HepG2 (cell line): ENCODE data around the gene PIK3CD. TPM values are rescaled to one million over a fixed set of nuclear protein-coding genes. Genes with fewer than 3 reads are reported as not detected.

ENCODE experiments used
- ATAC-seq: fragments of 200-7000 bp; cut with Tn5 transposase; 3 replicates; pipeline ENCODE4 v1.9.1; 2020; ENCODE audit warnings: mild to moderate bottlenecking, moderate library complexity
- BruUV-seq: library from RNA; stranded (reverse); fragments of 400-500 nt; replicated peaks from 2 replicates; lab custom pipeline; 2021; lab: Mats Ljungman, UMichigan
- CTCF ChIA-PET: fragments of 300-600 bp; formaldehyde crosslinking; extraction: SDS; loops from one replicate; lab custom pipeline; 2021; ENCODE audit warnings: low total read pairs, inconsistent platforms, low intra/inter-chr PET ratio; lab: Yijun Ruan, JAX
- POLR2A ChIA-PET: fragments of 350-600 bp; sonication (Branson Sonifier 250); formaldehyde crosslinking; loops from one replicate; lab custom pipeline; 2020; ENCODE audit warnings: antibody characterized with exemption, inconsistent platforms; lab: Yijun Ruan, JAX
- DNase-seq: peaks from one replicate; pipeline ENCODE4 v3.0.0-alpha.2; 2015; ENCODE audit warnings: low spot score
- FAIRE-seq: peaks from 3 replicates; lab custom pipeline; 2011; peaks lifted over from hg19 to GRCh38; lab: Jason Lieb, UNC
- H2AFZ ChIP-seq: one replicate; pipeline ENCODE4 v1.6.1; 2011; ENCODE audit warnings: low read length, inconsistent platforms
- H3K27ac ChIP-seq: fragments of 300-600 bp; 3 replicates; pipeline ENCODE4 v1.8.0; 2011; ENCODE audit warnings: mixed run types, mild to moderate bottlenecking, mixed read lengths, low read length, inconsistent platforms; ENCODE audit not compliant: insufficient read depth; ENCODE audit errors: extremely low read length
- H3K27me3 ChIP-seq, 2 experiments: fragments of 200-600 bp in 1 of 2; 2 replicates in 1 of 2; 3 replicates in 1 of 2; pipeline versions ENCODE4 v1.6.0 to v1.8.0; 2011; ENCODE audit warnings: low read length in 2 of 2, mild to moderate bottlenecking in 2 of 2, moderate library complexity in 2 of 2, inconsistent platforms in 1 of 2; ENCODE audit not compliant: insufficient read depth in 2 of 2, control insufficient read depth in 1 of 2
- H3K36me3 ChIP-seq, 2 experiments: fragments of 200-600 bp in 1 of 2; replicated peaks in 1 of 2; 2 replicates in 1 of 2; 3 replicates in 1 of 2; pipeline versions ENCODE4 v1.5.1 to v1.8.0; 2011; ENCODE audit warnings: low read length in 2 of 2, inconsistent platforms in 1 of 2; ENCODE audit not compliant: insufficient read depth in 2 of 2, control insufficient read depth in 1 of 2
- H3K4me1 ChIP-seq: 2 replicates; pipeline ENCODE4 v1.5.1; 2012; ENCODE audit warnings: low read length, inconsistent platforms; ENCODE audit not compliant: insufficient read depth
- H3K4me2 ChIP-seq: 2 replicates; pipeline ENCODE4 v1.6.0; 2011; ENCODE audit warnings: low read depth, low read length, inconsistent platforms
- H3K4me3 ChIP-seq, 3 experiments: fragments of 200-600 bp in 1 of 3; sonication (generic), shearing (Covaris generic) in 1 of 3; replicated peaks in 1 of 3; 2 replicates each; pipeline ENCODE4 v1.5.1; 2011 to 2016; ENCODE audit warnings: low read length in 3 of 3, inconsistent platforms in 2 of 3, low read depth in 2 of 3, mild to moderate bottlenecking in 2 of 3, control low read depth in 1 of 3, mixed read lengths in 1 of 3; ENCODE audit not compliant: insufficient read depth in 1 of 3
- H3K79me2 ChIP-seq: one replicate; pipeline ENCODE4 v1.6.1; 2011; ENCODE audit warnings: low read length, inconsistent platforms; ENCODE audit not compliant: insufficient read depth
- H3K9ac ChIP-seq: 2 replicates; pipeline ENCODE4 v1.6.0; 2011; ENCODE audit warnings: mild to moderate bottlenecking, low read depth, low read length, inconsistent platforms; ENCODE audit not compliant: insufficient read depth
- H3K9me3 ChIP-seq: 2 replicates; pipeline ENCODE4 v1.5.1; 2012; ENCODE audit warnings: mild to moderate bottlenecking, low read length
- H4K20me1 ChIP-seq: 2 replicates; pipeline ENCODE4 v1.6.0; 2011; ENCODE audit warnings: inconsistent platforms, mild to moderate bottlenecking, low read length, moderate library complexity; ENCODE audit not compliant: insufficient read depth
- FOXP1 ChIP-seq, 2 experiments: fragments of 450-650 bp in 1 of 2; IDR thresholded peaks; 2 replicates each; pipeline ENCODE4 v1.6.1; 2017 to 2018; ENCODE audit warnings: antibody characterized with exemption in 1 of 2
- KDM5A ChIP-seq: fragments of 200-600 bp; sonication (generic); IDR thresholded peaks from 2 replicates; pipeline ENCODE4 v1.7.0; 2018; ENCODE audit warnings: antibody characterized with exemption, mild to moderate bottlenecking, low read length, borderline replicate concordance
- NBN ChIP-seq: fragments of 450-650 bp; conservative IDR thresholded peaks from 2 replicates; pipeline ENCODE4 v1.6.1; 2017
- ZNF143 ChIP-seq: sonication (generic); formaldehyde crosslinking; IDR thresholded peaks from 2 replicates; pipeline ENCODE4 v1.4.0; 2020; ENCODE audit warnings: missing genetic modification reagents
- ZNF629 ChIP-seq: sonication (generic); formaldehyde crosslinking; conservative IDR thresholded peaks from 2 replicates; pipeline ENCODE4 v1.5.0; 2020; ENCODE audit warnings: missing genetic modification reagents
- WGBS: methylation state at CpG from one replicate; pipeline ENCODE4 v1.1.6; 2017; ENCODE audit warnings: low lambda C conversion rate; 5-methylcytosine and 5-hydroxymethylcytosine counted together
- in situ Hi-C: cut with HindIII; loops from 2 replicates; pipeline ENCODE4 v1.10.0; 2017; ENCODE audit warnings: low pct_unique_long_range_greater_than_20kb; ENCODE audit not compliant: extremely low pct_ligation_motif_present
- intact Hi-C: fragments of 100-400 bp; cut with micrococcal nuclease; formaldehyde crosslinking; loops from one replicate; pipeline ENCODE4 v1.10.0; 2022; ENCODE audit not compliant: unreplicated experiment
- polyA plus RNA-seq, 8 experiments: library from polyadenylated mRNA; depleted of rRNA in 3 of 8; stranded (reverse) in 7 of 8; unstranded in 1 of 8; fragments of >200 nt; fragmentation: Illumina TruSeq in 4 of 8; extraction: Trizol in 4 of 8; gene quantifications; 2 replicates each; pipeline versions ENCODE4 v1.2.1 to v1.2.3, GENCODE V29; 2011 to 2016; ENCODE audit warnings: low read depth in 4 of 8, missing spikeins in 1 of 8, mixed read lengths in 1 of 8; ENCODE audit not compliant: insufficient read depth in 1 of 8
- total RNA-seq, 5 experiments: library from RNA; depleted of rRNA; stranded (reverse); fragments of >200 nt; fragmentation: Illumina TruSeq; extraction: Trizol; gene quantifications; 2 replicates each; pipeline ENCODE4 v1.2.3, GENCODE V29; 2016; ENCODE audit warnings: low read depth in 1 of 5
- TF ChIP-seq, protein P1 (sequence below): sonication (generic); formaldehyde crosslinking; IDR thresholded peaks from 2 replicates; pipeline ENCODE4 v1.5.1; 2020; ENCODE audit warnings: missing genetic modification reagents, mild to moderate bottlenecking, borderline replicate concordance
- TF ChIP-seq, protein P2 (sequence below): sonication (generic); formaldehyde crosslinking; IDR thresholded peaks from 2 replicates; pipeline ENCODE4 v1.5.1; 2020; ENCODE audit warnings: mild to moderate bottlenecking, missing genetic modification reagents

Gene PIK3CD
- total and polyA plus RNA-seq, 2 of the 13 experiments (the other 11 are each of a cell fraction or from before 2014, with no cell fraction given): 7.1 to 10.0 TPM

DNA sequence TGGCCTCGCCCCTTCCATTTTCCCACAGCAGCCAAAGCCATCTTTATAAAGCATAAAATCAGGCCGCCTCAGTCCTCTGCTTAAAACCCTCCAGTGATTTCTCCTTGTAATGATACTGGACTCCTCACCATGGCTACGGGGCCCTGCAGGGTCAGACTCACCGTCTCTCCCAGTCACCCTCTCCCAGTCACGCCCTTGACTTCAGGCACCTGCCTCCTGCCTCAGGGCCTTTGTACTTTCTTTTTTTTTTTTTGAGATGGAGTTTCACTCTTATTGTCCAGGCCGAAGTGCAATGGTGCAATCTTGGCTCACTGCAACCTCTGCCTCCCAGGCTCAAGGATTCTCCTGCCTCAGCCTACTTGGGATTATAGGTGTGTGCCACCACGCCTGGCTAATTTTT is 47.8 kb downstream of the PIK3CD start:
- intact Hi-C loops: no loop called here
- no peak overlapping the region for H3K4me2 ChIP-seq
- no peak for TF ChIP-seq ZNF629 (CRISPR knock-in tag)
- no peak for TF ChIP-seq NBN
- no peak for TF ChIP-seq KDM5A
- TF ChIP-seq, protein P1, sequence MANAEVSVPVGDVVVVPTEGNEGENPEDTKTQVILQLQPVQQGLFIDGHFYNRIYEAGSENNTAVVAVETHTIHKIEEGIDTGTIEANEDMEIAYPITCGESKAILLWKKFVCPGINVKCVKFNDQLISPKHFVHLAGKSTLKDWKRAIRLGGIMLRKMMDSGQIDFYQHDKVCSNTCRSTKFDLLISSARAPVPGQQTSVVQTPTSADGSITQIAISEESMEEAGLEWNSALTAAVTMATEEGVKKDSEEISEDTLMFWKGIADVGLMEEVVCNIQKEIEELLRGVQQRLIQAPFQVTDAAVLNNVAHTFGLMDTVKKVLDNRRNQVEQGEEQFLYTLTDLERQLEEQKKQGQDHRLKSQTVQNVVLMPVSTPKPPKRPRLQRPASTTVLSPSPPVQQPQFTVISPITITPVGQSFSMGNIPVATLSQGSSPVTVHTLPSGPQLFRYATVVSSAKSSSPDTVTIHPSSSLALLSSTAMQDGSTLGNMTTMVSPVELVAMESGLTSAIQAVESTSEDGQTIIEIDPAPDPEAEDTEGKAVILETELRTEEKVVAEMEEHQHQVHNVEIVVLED (CRISPR knock-in tag): no peak
- TF ChIP-seq, protein P2, sequence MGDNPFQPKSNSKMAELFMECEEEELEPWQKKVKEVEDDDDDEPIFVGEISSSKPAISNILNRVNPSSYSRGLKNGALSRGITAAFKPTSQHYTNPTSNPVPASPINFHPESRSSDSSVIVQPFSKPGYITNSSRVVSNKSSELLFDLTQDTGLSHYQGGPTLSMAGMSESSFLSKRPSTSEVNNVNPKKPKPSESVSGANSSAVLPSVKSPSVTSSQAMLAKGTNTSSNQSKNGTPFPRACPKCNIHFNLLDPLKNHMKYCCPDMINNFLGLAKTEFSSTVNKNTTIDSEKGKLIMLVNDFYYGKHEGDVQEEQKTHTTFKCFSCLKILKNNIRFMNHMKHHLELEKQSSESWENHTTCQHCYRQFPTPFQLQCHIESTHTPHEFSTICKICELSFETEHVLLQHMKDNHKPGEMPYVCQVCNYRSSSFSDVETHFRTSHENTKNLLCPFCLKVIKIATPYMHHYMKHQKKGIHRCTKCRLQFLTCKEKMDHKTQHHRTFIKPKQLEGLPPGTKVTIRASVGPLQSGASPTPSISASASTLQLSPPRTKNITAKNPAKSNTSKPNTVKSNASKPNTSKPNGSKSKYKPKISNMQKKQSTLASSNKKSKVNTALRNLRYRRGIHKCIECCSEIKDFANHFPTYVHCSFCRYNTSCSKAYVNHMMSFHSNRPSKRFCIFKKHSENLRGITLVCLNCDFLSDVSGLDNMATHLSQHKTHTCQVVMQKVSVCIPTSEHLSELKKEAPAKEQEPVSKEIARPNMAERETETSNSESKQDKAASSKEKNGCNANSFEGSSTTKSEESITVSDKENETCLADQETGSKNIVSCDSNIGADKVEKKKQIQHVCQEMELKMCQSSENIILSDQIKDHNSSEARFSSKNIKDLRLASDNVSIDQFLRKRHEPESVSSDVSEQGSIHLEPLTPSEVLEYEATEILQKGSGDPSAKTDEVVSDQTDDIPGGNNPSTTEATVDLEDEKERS (CRISPR knock-in tag): no peak
- TF ChIP-seq FOXP1 (IDR thresholded peaks at IDR 0.05): no peak
- no peak for TF ChIP-seq FOXP1 (CRISPR knock-in tag; IDR thresholded peaks at IDR 0.05)
- no peak for TF ChIP-seq ZNF143 (CRISPR knock-in tag)
- no peak overlapping the region for H2AFZ ChIP-seq
- no peak overlapping the region for H3K9ac ChIP-seq
- no peaks in the 10 kb centered on the region for H3K9me3 ChIP-seq
- H3K27ac ChIP-seq: no peak overlapping the region
- BruUV-seq: no TSS peak
- H3K79me2 ChIP-seq: no peaks in the 10 kb centered on the region
- ChIA-PET CTCF (no interaction called here), POLR2A (interaction anchor here (1.2 kb wide), 1 partner anchor 12 kb away, joined by 5 read pairs; no protein-coding TSS in a partner anchor)
- H3K27me3 ChIP-seq: no peaks in the 10 kb centered on the region
- 72% methylated on average over 7 of the region's 7 CpGs for WGBS
- in situ Hi-C loops: no loop called here
- no peak for FAIRE-seq
- DNase-seq: no peak
- no peak overlapping the region for H3K4me3 ChIP-seq
- peaks cover 7% of the 10 kb centered on the region; the same call in 1 of the 2 replicates for H3K4me1 ChIP-seq
- H3K36me3 ChIP-seq: no peaks in the 10 kb centered on the region
- 0 out of 2 replicates have a peak, but pooled peaks cover 3% of the 10 kb centered on the region for H4K20me1 ChIP-seq
- ATAC-seq: no peak
